HG03354 (cell line): Measurements from ENCODE around the gene MGLL.
"Not testable (repeated sequence)": the region's sequence is repeated elsewhere in the genome, so short reads cannot be mapped to it uniquely, and the experiment has no call there.

Source experiments
- ATAC-seq: cut with Tn5 transposase; IDR thresholded peaks from one replicate; pipeline ENCODE4 v1.9.1; 2021; ENCODE audit warnings: mild to moderate bottlenecking; ENCODE audit not compliant: unreplicated experiment, poor library complexity, severe bottlenecking

MGLL gene

DNA sequence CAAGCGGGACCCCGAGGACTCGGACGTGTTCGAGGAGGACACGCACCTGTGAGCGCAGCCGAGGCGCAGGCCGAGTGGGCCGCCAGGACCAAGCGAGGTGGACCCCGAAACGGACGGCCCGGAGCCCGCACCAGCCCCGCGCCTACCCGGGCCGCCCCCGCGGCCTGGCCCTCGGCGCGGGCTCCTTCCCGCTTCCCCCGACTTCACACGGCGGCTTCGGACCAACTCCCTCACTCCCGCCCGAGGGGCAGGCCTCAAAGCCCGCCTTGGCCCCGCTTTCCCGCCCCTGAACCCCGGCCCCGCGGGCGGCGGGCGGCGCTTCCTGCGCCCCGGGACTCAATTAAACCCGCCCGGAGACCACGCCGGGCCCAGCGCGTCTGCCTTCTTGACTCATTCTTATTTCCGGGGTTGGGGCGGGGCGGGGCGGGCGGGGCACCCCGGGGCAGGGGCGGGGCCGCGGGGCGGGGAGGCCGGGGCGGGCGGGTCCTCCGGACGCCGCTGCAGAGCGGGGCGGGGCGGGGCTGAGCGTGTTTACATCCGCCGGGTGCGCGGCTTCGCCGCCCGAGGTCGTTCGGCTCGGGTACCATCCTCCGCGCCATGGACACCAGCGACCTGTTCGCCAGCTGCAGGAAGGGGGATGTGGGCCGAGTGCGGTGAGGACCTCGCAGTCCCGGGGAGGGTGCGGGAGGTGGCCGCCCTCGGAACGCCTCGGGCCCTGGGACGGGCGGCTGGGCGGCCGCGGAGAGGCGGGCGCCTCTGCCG, 149.7 kb downstream of the MGLL start, which contains the start of gene ABTB1:
Gene ABTB1, plus strand, starts transcription at position 524 of the 762 bp plus-strand sequence. Its CDS starts 74 bp downstream, at position 598.
- ATAC-seq, result peak; percentile 74

DNA sequence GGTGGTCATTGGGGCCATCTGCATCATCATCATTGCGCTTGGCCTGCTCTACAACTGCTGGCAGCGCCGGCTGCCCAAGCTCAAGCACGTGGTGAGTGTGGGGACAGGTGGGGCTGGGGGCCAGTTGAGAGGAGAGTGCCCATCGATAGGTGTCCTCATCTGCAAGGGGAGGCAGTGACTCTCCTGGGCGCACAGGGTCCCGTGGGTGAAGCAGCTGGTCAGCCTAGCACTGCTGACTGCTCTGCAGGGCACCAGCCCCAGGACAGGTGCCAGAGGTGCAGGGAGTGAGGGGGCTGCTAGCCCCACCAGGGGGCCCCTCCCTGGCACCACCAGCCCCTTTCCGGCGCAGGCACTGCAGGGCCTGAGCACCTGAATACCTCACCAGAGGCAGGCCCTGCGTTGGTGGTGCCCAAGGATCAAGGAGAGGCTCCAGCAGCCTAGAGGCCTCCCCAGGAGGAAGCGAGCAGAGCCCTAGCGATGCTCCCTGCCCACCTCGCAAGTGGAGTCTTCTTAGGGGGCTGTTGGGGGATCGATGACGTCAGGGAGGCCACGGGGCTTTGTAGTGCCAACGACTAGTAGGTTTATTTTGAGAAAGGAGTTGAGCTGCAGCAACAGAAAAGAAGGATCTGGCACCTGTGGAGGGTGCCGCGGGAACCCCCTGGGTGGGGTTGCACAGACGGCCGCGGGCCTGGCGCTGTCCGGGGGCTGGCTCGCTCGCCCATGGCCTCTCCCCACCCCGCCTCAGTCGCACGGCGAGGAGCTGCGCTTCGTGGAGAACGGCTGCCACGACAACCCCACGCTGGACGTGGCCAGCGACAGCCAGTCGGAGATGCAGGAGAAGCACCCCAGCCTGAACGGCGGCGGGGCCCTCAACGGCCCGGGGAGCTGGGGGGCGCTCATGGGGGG, 150.5 kb downstream of the MGLL start:
- peak; percentile 24 for ATAC-seq

DNA sequence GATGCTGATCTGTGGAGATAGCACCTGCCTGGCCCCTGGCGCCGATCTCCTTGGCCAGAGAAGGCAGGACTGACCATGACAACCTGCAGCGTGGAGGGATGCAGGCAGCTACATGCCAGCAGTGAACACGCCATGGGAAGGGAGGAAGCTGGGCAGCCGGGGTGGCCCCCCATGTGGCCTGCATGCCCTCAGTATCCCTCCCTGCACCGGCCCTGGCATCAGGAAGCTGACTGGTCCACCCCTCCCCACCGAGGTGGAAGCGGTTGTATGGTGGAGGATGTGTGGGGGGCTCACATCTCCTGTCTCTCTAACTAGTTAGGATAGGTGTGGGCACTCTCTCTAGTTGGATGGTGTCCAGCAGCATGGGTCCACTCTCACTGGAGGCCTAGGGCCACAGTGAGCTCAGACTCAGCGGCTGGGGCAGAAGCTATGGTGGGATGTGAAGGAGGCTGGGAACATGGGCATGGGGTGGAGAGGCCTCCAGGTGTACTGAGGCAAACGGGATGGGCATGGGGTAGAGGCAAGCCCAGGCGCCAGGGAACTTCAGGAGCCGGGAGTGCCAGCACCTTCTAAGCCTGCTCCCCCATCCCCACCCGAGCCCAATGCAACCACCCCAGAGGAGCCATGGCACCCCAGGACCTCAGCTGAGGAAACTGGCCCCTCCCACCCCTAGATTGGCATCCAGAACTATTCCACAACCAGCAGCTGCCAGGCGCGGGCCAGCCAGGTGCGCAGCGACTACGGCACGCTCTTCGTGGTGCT, 151.4 kb downstream of the MGLL start:
- ATAC-seq, result no peak

DNA sequence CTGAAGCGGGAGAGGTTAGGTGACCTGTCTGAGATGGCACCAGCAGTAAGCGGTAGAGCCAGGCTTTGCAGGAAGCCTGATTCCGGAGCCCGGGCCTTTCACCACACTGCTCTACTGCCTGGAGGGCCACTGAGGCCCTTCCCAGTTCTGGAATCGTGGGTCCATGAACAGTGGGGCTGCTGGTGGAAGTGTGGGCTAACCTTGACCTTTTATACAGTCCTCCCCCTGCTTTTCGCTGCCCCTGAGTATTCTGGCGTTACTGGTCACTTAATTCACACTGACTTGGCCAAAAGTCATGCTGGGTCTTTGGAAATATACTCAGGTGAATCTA, 152.1 kb downstream of the MGLL start:
- ATAC-seq, result no peak

DNA sequence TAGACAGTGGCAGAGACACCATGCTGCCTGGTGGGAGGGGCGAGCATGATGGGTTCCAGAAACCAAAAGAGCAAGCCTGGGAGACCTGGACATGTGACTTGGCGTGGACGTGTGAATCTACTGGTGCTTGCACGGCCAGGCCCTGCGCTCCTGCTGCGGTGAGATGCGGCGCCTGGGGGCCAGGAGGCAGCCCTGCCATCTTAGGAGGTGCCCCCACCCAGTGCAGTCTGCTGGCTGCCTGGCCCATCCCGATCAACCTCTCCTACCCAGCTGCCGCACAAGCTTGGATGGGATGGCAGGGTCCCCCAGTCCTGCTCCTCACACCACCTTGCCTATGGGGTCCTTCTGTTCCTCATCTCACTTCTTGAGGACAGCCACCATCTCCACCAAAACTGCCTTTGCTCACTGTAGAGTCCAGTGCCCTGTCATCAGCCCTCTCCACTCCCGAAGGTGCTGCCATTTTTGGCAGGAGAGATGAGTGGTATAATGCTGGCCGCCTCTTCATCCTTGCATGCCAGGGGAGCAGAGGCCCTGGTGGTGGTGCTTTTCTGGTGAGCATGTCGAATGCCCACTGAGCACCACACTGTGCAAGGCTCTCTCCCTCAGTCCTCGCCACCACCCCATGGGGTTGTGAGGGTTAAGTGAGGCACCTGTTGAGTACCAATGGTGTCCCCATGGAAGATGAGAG, 152.6 kb downstream of the MGLL start:
- ATAC-seq, result no peak

DNA sequence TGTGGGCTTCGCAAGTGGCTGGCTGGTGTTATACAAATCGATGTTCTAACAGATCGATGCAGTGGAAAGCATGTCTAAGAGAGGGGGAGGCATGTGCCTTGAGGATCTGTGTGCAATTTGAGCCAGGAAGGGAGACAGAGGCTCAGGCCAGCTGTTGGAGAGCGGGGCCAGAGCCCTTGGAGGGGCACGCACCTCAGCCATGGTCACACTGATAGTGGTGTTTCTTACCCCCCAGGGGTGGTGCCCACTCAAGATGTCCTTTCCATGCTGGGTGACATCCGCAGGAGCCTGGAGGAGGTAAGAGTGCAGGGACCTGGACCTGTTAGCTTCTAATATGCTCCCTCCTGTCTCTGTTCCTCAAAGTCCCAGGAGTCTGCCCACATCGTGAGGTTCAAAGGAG, 153.4 kb downstream of the MGLL start:
- no peak for ATAC-seq

DNA sequence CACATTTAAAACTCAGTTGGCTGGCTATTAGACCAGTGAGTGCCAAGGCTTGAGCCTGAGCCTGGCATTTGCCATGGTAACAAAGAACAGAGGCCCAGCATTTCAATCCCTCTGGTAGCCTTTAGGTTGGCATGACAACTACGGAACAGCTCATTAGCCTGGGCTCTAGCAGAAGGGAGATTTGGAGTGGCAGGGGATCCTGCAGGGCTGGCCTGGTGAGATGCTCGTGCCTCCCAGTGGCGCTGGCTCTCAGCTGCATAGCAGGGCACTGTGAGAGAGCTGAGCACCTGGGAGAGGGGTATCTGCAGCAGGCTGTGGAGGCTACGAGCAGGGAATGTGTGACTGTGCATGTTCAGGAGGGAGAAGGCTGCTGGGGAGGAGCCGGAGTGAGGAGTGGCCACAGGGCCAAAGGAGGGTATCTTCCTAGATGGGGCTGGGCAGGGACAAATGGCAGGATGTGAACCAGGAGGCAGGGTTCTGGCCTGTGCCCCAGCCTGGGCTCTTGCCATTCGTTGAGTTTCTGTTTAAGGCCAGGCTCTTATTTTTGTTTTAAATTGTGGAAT, 155.1 kb downstream of the MGLL start:
- ATAC-seq, result no peak

DNA sequence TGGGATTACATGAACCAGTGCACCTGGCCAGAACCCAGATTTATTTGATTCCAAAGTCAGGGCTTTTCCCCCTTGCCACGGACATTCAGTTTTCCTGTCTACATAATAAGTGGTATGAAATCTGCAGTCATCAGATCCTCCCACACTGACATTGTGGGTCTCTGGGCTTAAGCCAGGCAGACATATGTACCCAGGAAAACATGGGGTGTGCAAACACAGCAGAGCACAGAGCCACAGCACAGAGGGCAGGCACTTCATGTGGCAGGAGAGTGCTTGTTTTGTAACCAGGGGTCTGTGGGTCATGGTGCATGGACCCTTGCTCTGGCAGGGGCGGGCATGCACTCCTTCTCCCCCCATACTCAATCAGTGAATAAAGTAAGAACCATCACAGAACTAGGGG, 155.6 kb downstream of the MGLL start:
- ATAC-seq, result no peak

DNA sequence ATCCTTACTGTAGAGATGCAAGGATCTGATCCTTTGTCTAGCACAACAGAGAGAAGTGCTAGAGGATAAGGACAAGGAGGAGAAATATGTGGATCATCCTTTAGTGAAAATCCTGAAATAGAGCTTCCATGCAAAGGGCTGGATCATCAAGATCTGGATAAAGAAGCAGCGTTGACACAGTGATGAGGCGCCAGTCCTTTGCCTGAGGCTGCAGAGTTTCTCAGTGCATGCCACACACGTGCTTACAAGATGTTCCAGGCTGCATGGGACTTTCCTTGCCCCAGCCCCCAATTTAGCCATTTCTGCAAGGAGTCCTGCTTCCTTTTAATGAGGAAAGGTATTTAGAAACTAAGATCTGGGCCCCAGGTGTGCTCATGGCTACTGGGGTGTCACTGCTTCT, 156.7 kb downstream of the MGLL start:
- ATAC-seq, result no peak

DNA sequence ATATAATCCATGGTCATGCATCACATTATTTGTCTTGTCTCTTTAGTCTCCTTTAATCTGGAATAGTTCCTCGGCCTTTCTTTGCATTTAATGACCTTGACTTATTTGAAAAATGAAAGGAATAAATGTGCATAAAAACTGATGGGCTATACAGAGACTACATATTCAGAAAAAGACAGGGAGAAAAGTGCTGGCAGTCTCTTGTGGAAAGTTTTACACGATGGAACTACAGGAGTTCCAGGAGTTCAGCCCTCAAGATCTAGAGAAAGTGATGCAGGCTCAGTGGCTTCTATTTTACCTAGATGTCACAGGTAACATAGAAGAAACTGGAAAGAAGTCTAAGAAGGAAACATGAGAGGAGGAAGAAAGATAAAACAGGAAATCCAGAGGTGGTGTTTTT, 157.2 kb downstream of the MGLL start:
- no peak for ATAC-seq

DNA sequence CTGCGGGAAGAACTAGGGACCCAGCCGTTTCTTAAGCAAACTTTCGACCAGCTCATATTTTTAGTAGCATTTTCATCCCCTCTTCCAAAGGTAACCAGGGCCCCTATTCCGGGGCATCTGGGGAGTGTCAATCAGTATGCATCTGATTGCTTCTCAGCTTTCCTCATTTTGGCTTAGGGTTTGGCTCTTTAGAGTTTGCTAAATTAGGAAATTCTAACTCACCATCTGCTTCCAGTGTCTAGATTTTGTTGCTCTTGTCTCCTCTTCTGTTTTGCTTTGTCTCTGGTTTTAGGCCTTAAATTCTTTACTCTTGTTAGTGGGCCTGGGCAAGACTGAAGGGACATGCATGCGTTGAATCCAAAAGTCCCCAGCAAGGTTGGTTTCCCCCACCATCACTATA, 159.2 kb downstream of the MGLL start:
- no peak for ATAC-seq

DNA sequence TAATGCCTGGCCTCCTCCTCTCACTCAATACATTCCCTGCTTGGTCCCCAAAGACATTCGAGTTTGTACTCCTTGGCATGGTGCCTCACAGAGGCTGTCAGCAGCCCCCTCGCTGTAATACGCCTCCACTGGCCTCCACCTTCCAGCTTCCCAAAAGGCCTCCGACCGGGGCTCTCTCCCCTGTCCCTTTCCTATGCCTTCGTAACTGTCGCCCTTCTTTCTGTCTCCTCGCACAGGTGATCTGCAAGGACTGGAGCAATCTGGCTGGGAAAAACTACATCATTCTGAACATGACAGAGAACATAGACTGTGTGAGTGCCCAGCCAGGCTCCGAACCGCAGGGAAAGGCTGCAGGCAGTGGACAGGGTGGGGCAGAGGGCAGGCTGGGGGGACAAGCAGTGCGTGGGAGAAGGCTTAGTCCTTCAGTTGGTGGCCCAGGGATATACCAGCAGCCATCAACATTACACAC, 160.3 kb downstream of the MGLL start:
- no peak for ATAC-seq

DNA sequence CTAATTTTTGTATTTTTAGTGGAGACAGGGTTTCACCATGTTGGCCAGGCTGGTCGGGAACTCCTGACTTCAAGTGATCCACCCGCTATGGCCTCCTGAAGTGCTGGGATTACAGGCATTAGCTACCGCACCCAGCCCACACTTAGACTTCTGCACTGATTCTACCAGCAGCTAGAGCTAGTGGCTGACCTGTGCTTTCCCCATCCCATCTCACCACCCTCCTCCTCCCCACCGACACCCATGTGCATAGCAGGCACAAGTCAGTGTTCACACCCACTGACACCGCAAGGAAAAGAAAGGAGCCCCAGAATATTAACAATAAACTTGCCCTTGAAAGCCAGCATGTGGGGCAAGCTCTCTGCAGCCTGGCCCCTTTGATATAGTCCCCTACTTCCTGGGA, 160.7 kb downstream of the MGLL start:
- no peak for ATAC-seq

DNA sequence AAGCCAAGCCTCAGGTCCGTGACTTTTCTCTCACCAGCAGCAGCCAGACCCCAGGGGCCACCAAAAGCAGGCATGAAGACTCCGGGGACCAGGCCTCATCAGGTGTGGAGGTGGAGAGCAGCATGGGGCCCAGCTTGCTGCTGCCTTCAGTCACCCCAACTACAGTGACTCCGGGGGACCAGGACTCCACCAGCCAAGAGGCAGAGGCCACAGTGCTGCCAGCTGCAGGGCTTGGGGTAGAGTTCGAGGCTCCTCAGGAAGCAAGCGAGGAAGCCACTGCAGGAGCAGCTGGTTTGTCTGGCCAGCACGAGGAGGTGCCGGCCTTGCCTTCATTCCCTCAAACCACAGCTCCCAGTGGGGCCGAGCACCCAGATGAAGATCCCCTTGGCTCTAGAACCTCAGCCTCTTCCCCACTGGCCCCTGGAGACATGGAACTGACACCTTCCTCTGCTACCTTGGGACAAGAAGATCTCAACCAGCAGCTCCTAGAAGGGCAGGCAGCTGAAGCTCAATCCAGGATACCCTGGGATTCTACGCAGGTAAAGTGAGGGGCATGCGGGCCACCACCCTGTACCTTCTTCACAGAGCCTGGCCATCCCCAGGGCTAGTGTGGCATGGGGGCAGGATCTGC, 161.6 kb downstream of the MGLL start:
- no peak for ATAC-seq

DNA sequence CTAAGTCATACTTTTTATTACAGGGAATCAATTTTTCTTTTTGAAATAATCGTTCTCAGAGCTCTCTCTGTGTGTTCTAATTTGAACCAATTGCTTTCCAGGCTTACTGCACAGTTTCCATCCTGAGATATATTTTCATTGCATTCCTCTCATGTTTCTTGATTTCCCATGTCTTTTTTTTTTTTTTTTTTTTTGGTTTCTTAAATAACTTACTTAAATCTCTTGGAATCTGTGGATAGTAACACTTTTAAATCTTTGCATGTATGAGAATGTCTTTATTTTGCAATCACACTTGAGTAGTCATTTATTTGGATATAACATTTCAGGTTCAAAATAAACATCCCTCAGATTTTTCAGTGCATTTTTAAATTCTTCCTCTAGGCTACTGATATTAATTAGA, 164.1 kb downstream of the MGLL start:
- no peak for ATAC-seq

DNA sequence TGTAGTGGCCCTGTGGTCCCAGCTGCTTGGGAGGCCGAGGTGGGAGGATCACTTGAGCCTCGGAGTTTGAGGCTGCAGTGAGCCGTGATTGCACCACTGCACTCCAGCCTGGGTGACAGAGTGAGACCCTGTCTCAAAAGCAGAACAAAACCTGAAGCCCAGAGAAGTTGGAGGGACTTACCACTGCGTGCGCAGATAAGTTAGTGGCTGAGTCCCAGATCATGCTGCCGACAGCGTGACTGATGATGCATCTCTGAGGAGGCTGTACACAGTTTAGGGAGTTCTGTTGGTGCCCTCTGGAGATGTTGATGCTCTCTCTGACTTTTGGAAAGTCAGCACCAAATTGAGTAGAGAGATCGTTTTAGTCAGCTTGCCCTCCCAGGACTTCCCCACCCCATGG, 165.4 kb downstream of the MGLL start:
- ATAC-seq, result no peak

DNA sequence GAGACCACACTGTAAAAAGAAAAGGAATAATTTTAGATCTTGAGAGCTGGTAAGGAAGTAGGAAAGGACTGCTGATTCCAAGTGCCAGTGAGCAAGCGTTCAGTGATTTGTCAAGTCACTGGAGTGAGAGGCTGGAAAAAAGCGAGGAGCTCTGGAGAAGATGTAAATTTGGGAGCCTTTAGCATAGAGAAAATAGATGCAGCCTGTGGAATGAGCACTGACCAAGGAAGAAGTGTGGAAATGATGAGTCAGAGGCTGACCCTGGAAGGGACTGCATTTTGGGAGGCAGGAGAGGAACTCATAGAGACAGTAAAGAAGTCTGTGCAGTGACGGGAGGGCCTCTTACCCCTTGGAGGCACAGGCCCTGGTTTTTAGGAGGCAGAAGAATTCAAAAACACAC, 166.7 kb downstream of the MGLL start:
- ATAC-seq, result no peak

DNA sequence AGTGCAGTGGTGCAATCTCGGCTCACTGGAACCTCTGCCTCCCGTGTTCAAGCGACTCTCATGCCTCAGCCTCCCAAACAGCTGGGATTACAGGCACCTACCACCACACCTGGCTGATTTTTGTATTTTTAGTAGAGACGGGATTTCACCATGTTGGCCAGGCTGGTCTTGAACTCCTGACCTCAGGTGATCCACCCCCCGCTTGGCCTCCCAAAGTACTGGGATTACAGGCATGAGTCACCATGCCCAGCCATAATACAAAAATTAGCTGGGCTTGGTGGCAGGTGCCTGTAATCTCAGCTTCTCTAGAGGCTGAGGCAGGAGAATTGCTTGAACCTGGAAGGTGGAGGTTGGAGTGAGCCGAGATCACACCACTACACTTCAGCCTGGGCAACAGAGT, 167.3 kb downstream of the MGLL start:
- not testable (repeated sequence) for ATAC-seq

DNA sequence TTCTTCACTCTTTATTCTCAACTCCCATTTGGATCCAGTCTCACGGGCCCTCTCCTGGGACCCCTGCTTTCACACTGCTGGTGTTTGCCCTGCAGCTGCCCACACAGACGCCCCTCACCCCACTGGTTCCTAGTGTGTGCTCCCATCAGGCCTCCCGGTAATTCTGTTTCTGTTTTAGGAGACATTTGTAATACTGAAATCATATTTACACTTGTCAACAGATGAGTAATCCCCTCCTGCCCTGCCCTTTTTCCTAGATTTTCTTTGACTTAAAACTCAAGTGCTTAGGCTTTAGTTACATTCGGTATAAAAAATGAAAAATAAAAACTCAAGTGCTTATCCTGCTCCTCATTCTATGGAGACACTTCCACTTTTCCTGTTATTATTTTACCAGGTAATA, 167.9 kb downstream of the MGLL start:
- no peak for ATAC-seq
